AG09319 (cell line): ENCODE results near the gene CDC42EP1.
"Not testable (repeated sequence)": the region's sequence is repeated elsewhere in the genome, so short reads cannot be mapped to it uniquely, and the experiment has no call there.

Source experiments
- DNase-seq: peaks from one replicate; pipeline ENCODE4 v3.0.0-alpha.2; 2010; ENCODE audit warnings: low read depth; ENCODE audit errors: extremely low read depth
- TF ChIP-seq, protein P1 (sequence below): IDR thresholded peaks from 2 replicates; pipeline ENCODE4 v1.5.1; 2011; ENCODE audit warnings: low read depth, mild to moderate bottlenecking, inconsistent platforms, low read length, moderate library complexity

Gene CDC42EP1

GRCh38 chr22:37547251-37547741 lies 13.0 kb upstream of the CDC42EP1 start:
- TF ChIP-seq, protein P1, sequence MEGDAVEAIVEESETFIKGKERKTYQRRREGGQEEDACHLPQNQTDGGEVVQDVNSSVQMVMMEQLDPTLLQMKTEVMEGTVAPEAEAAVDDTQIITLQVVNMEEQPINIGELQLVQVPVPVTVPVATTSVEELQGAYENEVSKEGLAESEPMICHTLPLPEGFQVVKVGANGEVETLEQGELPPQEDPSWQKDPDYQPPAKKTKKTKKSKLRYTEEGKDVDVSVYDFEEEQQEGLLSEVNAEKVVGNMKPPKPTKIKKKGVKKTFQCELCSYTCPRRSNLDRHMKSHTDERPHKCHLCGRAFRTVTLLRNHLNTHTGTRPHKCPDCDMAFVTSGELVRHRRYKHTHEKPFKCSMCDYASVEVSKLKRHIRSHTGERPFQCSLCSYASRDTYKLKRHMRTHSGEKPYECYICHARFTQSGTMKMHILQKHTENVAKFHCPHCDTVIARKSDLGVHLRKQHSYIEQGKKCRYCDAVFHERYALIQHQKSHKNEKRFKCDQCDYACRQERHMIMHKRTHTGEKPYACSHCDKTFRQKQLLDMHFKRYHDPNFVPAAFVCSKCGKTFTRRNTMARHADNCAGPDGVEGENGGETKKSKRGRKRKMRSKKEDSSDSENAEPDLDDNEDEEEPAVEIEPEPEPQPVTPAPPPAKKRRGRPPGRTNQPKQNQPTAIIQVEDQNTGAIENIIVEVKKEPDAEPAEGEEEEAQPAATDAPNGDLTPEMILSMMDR: no peak
- no peak for DNase-seq

DNA sequence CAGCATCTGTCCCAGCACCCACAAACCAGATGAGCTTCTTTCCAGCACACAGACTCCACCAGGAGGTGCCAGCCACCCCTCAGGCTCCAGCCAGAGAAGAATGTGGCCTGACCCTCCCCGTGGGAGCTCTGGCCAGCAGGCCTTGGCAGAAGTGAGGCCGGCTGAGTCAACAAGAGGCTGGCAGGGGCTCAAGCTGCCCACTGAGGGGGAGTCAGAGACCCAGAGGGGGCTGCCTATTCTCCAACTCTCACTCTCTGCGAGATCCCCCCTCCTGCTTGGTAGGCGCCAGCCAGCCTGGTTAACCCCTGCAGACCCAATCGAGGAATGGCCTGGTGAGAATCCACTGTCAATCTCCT lies 10.6 kb upstream of the CDC42EP1 start:
- DNase-seq: no peak

GRCh38 chr22:37550921-37551320 lies 9.4 kb upstream of the CDC42EP1 start:
- DNase-seq: not testable (repeated sequence)

More for the DNA sequence above, 10.6 kb upstream of the CDC42EP1 start:
- TF ChIP-seq, protein P1: peak; percentile 47

- no peak for DNase-seq
- TF ChIP-seq, protein P1: no peak
Observed at GRCh38 chr22:37551981-37552380, 8.3 kb upstream of the CDC42EP1 start.

GRCh38 chr22:37552524-37553163 lies 7.6 kb upstream of the CDC42EP1 start:
- DNase-seq: no peak
- TF ChIP-seq, protein P1: no peak

GRCh38 chr22:37553725-37554124 lies 6.6 kb upstream of the CDC42EP1 start:
- DNase-seq: no peak
- TF ChIP-seq, protein P1: no peak

DNA sequence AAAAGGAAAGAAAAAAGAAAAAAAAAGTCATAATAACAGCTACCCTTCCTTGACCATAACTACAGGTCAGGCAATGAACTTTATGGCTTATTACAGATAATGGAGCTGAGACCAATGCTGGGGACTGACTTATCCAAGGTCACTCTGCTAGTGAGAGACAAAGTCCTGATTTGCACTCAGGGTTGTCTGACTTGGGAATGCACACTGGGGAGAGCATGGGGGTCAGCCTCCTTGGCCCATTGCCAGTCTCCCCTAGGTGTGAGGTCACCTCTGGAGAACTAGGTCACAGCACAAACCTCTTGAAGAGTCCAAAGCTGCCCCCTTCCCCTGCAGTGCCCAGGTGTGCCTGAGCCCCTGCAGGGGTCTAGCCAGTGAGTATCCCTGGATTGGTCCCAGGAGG lies 5.3 kb upstream of the CDC42EP1 start:
- no peak for DNase-seq
- TF ChIP-seq, protein P1: no peak

DNA sequence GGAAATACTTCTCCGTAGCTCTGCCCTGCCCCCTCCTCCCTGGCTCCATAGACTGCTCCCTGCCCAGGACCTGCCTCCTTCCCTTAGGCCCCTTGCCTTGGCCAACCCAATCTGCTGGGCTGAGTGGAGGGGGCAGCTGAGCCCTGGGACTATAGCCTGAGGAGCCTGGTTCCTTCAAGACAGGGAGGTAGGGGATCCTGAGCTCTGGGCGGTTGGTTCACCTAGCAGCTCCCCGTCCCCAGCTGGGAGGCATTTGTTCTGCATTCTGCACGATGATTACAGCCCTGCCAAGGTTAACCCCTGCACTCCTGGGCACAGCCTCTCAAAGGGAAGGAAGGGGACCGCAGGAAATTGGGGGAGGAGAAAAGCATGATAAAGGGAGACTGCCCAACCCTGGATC lies 3.6 kb upstream of the CDC42EP1 start:
- TF ChIP-seq, protein P1: no peak
- DNase-seq: no peak
